Loucy (cell line): Measurements from ENCODE around the gene WNK2.
"Not testable (repeated sequence)": the region's sequence is repeated elsewhere in the genome, so short reads cannot be mapped to it uniquely, and the experiment has no call there.

Source experiments
- H2AFZ ChIP-seq: fragments of 200-600 bp; sonication (generic); 2 replicates; pipeline ENCODE4 v1.6.0; 2016; ENCODE audit warnings: antibody characterized with exemption, mild to moderate bottlenecking, low read length, moderate library complexity
- H3F3A ChIP-seq: fragments of 200-600 bp; 2 replicates; pipeline ENCODE4 v1.6.0; 2016; ENCODE audit warnings: antibody characterized with exemption, low read depth, mild to moderate bottlenecking
- H3K27me3 ChIP-seq: fragments of 200-600 bp; sonication (generic); 2 replicates; pipeline ENCODE4 v1.6.1; 2014; ENCODE audit warnings: low read length, mild to moderate bottlenecking; ENCODE audit not compliant: insufficient read depth, poor library complexity, severe bottlenecking
- H3K36me3 ChIP-seq: fragments of 200-600 bp; sonication (generic); 2 replicates; pipeline ENCODE4 v1.6.1; 2016; ENCODE audit warnings: low read length; ENCODE audit not compliant: insufficient read depth
- H3K4me1 ChIP-seq: fragments of 200-600 bp; sonication (generic); 2 replicates; pipeline ENCODE4 v1.5.1; 2014; ENCODE audit warnings: low read length, mild to moderate bottlenecking; ENCODE audit not compliant: insufficient read depth, poor library complexity, severe bottlenecking
- H3K4me2 ChIP-seq: fragments of 200-600 bp; sonication (generic); 2 replicates; pipeline ENCODE4 v1.6.0; 2014; ENCODE audit warnings: antibody characterized with exemption, low read length, low read depth, mild to moderate bottlenecking; ENCODE audit not compliant: poor library complexity, severe bottlenecking
- H3K4me3 ChIP-seq: fragments of 200-600 bp; sonication (generic); 2 replicates; pipeline ENCODE4 v1.5.1; 2014; ENCODE audit warnings: low read length, mild to moderate bottlenecking, mixed read lengths; ENCODE audit not compliant: poor library complexity, severe bottlenecking
- H3K79me2 ChIP-seq: fragments of 200-600 bp; sonication (generic); 2 replicates; pipeline ENCODE4 v1.6.1; 2014; ENCODE audit warnings: low read length; ENCODE audit not compliant: insufficient read depth
- H3K9ac ChIP-seq: fragments of 200-600 bp; sonication (generic); 2 replicates; pipeline ENCODE4 v1.6.0; 2014; ENCODE audit warnings: mild to moderate bottlenecking, low read depth, low read length, moderate library complexity; ENCODE audit not compliant: poor library complexity, severe bottlenecking
- H3K9me2 ChIP-seq: fragments of 200-600 bp; sonication (generic); replicated peaks from 2 replicates; pipeline ENCODE4 v1.6.1; 2016; ENCODE audit warnings: low read depth, low read length, mixed read lengths
- H3K9me3 ChIP-seq: fragments of 200-600 bp; sonication (generic); 2 replicates; pipeline ENCODE4 v1.6.1; 2014; ENCODE audit warnings: mild to moderate bottlenecking, antibody characterized with exemption, low read length, low read depth; ENCODE audit not compliant: insufficient read depth
- H4K20me1 ChIP-seq: fragments of 200-600 bp; sonication (generic); 2 replicates; pipeline ENCODE4 v1.6.0; 2014; ENCODE audit warnings: antibody characterized with exemption, low read length, mild to moderate bottlenecking; ENCODE audit not compliant: insufficient read depth, poor library complexity, severe bottlenecking
- EZH2phosphoT487 ChIP-seq: fragments of 200-600 bp; IDR thresholded peaks from 2 replicates; pipeline ENCODE4 v1.6.1; 2018; ENCODE audit warnings: antibody characterized with exemption, mild to moderate bottlenecking, moderate library complexity, borderline replicate concordance
- TF ChIP-seq, protein P1 (sequence below): fragments of 200-600 bp; sonication (generic); conservative IDR thresholded peaks from 2 replicates; pipeline ENCODE4 v1.5.1; 2014; ENCODE audit warnings: mild to moderate bottlenecking, antibody characterized with exemption, low read length

WNK2 gene

GRCh38 chr9:93345643-93346230 lies 161.8 kb downstream of the WNK2 start:
- H2AFZ ChIP-seq = no peak overlapping the region
- no peaks in the 10 kb centered on the region for H3K9me2 ChIP-seq
- H3K9me3 ChIP-seq = no peaks in the 10 kb centered on the region
- no peaks in the 10 kb centered on the region for H3F3A ChIP-seq
- no peaks in the 10 kb centered on the region for H3K79me2 ChIP-seq
- no peaks in the 10 kb centered on the region for H3K4me1 ChIP-seq
- H3K36me3 ChIP-seq = no peaks in the 10 kb centered on the region
- H3K27me3 ChIP-seq = no peaks in the 10 kb centered on the region
- no peak overlapping the region for H3K9ac ChIP-seq
- no peaks in the 10 kb centered on the region for H4K20me1 ChIP-seq
- no peak overlapping the region for H3K4me2 ChIP-seq
- TF ChIP-seq EZH2phosphoT487 = no peak
- TF ChIP-seq, protein P1, sequence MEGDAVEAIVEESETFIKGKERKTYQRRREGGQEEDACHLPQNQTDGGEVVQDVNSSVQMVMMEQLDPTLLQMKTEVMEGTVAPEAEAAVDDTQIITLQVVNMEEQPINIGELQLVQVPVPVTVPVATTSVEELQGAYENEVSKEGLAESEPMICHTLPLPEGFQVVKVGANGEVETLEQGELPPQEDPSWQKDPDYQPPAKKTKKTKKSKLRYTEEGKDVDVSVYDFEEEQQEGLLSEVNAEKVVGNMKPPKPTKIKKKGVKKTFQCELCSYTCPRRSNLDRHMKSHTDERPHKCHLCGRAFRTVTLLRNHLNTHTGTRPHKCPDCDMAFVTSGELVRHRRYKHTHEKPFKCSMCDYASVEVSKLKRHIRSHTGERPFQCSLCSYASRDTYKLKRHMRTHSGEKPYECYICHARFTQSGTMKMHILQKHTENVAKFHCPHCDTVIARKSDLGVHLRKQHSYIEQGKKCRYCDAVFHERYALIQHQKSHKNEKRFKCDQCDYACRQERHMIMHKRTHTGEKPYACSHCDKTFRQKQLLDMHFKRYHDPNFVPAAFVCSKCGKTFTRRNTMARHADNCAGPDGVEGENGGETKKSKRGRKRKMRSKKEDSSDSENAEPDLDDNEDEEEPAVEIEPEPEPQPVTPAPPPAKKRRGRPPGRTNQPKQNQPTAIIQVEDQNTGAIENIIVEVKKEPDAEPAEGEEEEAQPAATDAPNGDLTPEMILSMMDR = no peak
- no peak overlapping the region for H3K4me3 ChIP-seq

GRCh38 chr9:93346231-93347112 lies 162.5 kb downstream of the WNK2 start:
- no peaks in the 10 kb centered on the region for H4K20me1 ChIP-seq
- H3K9me2 ChIP-seq = no peaks in the 10 kb centered on the region
- H3K27me3 ChIP-seq = no peaks in the 10 kb centered on the region
- H3K9me3 ChIP-seq = no peaks in the 10 kb centered on the region
- H3K9ac ChIP-seq = no peak overlapping the region
- TF ChIP-seq EZH2phosphoT487 = no peak
- TF ChIP-seq, protein P1 = no peak
- H3K4me1 ChIP-seq = no peaks in the 10 kb centered on the region
- no peaks in the 10 kb centered on the region for H3F3A ChIP-seq
- H2AFZ ChIP-seq = no peak overlapping the region
- H3K4me3 ChIP-seq = no peak overlapping the region
- no peak overlapping the region for H3K4me2 ChIP-seq
- H3K36me3 ChIP-seq = no peaks in the 10 kb centered on the region
- H3K79me2 ChIP-seq = no peaks in the 10 kb centered on the region

- not testable (repeated sequence) for H3F3A ChIP-seq, H3K9me3 ChIP-seq, H3K27me3 ChIP-seq, H2AFZ ChIP-seq, H3K4me3 ChIP-seq, H4K20me1 ChIP-seq, H3K79me2 ChIP-seq, H3K9ac ChIP-seq, H3K4me1 ChIP-seq, H3K36me3 ChIP-seq, H3K9me2 ChIP-seq, H3K4me2 ChIP-seq
Observed at GRCh38 chr9:93347371-93347975, 163.5 kb downstream of the WNK2 start.

GRCh38 chr9:93353413-93354310 lies 169.7 kb downstream of the WNK2 start:
- H3K9me2 ChIP-seq, H3K4me3 ChIP-seq, H3K9ac ChIP-seq, H3F3A ChIP-seq, H3K79me2 ChIP-seq, H3K4me2 ChIP-seq, H3K9me3 ChIP-seq, H2AFZ ChIP-seq, H3K4me1 ChIP-seq, H3K36me3 ChIP-seq, H3K27me3 ChIP-seq, H4K20me1 ChIP-seq: not testable (repeated sequence)
